ENCODE results near the gene CIDEC. TPM values are rescaled to one million over a fixed set of nuclear protein-coding genes. Genes with fewer than 3 reads are reported as not detected.

The CIDEC gene
- total and polyA plus RNA-seq, 9 of the 15 experiments (the other 6 are each of a cell fraction or from before 2014, with no cell fraction given): not detected

DNA sequence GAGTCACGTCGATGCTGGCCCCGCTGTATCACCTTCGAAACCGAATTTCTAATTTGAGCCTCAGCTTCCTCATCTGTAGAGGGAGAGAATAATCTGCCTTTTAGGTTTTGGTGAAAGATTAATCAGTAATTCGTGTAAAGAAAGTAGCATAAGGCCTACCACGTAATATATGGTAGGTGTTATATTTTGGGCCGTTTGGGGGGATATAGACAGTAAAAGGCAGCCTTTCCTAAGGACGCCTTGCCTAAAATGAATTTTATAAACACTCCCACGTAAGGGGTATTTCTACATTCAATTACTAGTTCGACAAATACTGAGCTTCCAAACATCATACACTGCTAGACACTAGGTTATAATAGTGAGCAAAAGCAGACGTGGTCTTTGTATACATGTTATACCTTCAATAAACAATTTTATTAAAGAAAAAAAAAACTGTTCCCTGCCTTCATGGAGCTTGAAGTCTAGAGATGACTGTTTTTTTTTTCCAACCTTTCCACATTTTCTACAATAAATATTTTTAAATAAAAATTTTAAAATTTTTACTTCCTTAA is 11.1 kb upstream of the CIDEC start:
- peak overlapping the region; percentile 97 for H2AFZ ChIP-seq (ENCODE audit: low read depth, low read length)
- peak overlapping the region; percentile 98 to 100 for H3K9ac ChIP-seq (ENCODE audit: insufficient read depth in 1 of 2, low read depth in 2 of 2, low read length in 2 of 2)
- no peak; the same call in 2 of the 3 replicates for ATAC-seq
- H3K27ac ChIP-seq (ENCODE audit: extremely low read depth, low read depth, low read length): peak overlapping the region; percentile 98
- in situ Hi-C loops (cut with MboI) (no loop called here), intact Hi-C loops (cut with micrococcal nuclease) (no loop called here)
- 3% methylated on average over 12 of the region's 12 CpGs for WGBS (ENCODE audit: insufficient coverage, low coverage, missing lambda C conversion rate)
- no TSS peak for BruUV-seq (replicated peaks)
- H3K9me3 ChIP-seq (replicated peaks; ENCODE audit: control insufficient read depth, insufficient read depth, low read depth, low read length): no peaks in the 10 kb centered on the region
- no peak for FAIRE-seq
- POLR2A ChIA-PET: interaction anchor here (0.6 to 3.4 kb wide), 7 partner anchors 11 to 47 kb away, joined by 3 to 33 read pairs (median 6); partner anchors contain the start of genes CIDEC, IL17RE and RPUSD3
- H3K27me3 ChIP-seq (ENCODE audit: control insufficient read depth in 2 of 2, insufficient read depth in 2 of 2, low read length in 2 of 2): no peaks in the 10 kb centered on the region
- H3K4me1 ChIP-seq (replicated peaks in 1 of 2; ENCODE audit: control insufficient read depth in 2 of 2, insufficient read depth in 2 of 2, low read length in 2 of 2): peaks cover 16 to 17% of the 10 kb centered on the region in 2 experiments
- DNase-seq (ENCODE audit: extremely low read depth in 1 of 4, low spot score in 3 of 4): no peak
- H3K79me2 ChIP-seq (ENCODE audit: control insufficient read depth, insufficient read depth, low read length): peaks cover 38% of the 10 kb centered on the region
- CTCF ChIA-PET (ENCODE audit: low intra/inter-chr PET ratio): interaction anchor here (1.2 kb wide), 1 partner anchor 136 kb away, joined by 3 read pairs; no protein-coding TSS in a partner anchor
- H3K4me3 ChIP-seq: peak overlapping the region; percentile 76
- H3K36me3 ChIP-seq (ENCODE audit: control insufficient read depth, insufficient read depth, low read length): peaks cover 32% of the 10 kb centered on the region
- no peaks in the 10 kb centered on the region for H4K20me1 ChIP-seq (replicated peaks; ENCODE audit: control insufficient read depth, insufficient read depth, low read length)
- H3K4me2 ChIP-seq (ENCODE audit: insufficient read depth, low read length): peak overlapping the region; percentile 91
- H3K9me1 ChIP-seq (ENCODE audit: control insufficient read depth, insufficient read depth, low read length): peaks cover 7% of the 10 kb centered on the region
- 0 out of 2 replicates have a peak, but pooled peaks have one; percentile 10 for TF ChIP-seq NFRKB (IDR thresholded peaks at IDR 0.05; ENCODE audit: low read depth)
- 0 out of 2 replicates have a peak, but pooled peaks have one; percentile 30 for TF ChIP-seq PPARD (CRISPR knock-in tag; IDR thresholded peaks at IDR 0.05)
- peak; percentile 21 for TF ChIP-seq CHD4 (IDR thresholded peaks at IDR 0.05; ENCODE audit: insufficient read depth, insufficient replicate concordance, low read depth, low read length, poor library complexity, severe bottlenecking)
- TF ChIP-seq, protein P1, sequence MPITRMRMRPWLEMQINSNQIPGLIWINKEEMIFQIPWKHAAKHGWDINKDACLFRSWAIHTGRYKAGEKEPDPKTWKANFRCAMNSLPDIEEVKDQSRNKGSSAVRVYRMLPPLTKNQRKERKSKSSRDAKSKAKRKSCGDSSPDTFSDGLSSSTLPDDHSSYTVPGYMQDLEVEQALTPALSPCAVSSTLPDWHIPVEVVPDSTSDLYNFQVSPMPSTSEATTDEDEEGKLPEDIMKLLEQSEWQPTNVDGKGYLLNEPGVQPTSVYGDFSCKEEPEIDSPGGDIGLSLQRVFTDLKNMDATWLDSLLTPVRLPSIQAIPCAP (CRISPR knock-in tag; IDR thresholded peaks at IDR 0.05; ENCODE audit: borderline replicate concordance): 0 out of 2 replicates have a peak, but pooled peaks have one; percentile 50
- peak; percentile 34 to 57; a peak in 3 of 4 replicates for TF ChIP-seq TRIM24 (IDR thresholded peaks at IDR 0.05)
- peak; percentile 27 for TF ChIP-seq CHD1 (IDR thresholded peaks at IDR 0.05; ENCODE audit: low read length)
- no peak for TF ChIP-seq CAMTA2 (CRISPR knock-in tag; conservative IDR thresholded peaks at IDR 0.05)
- 0 out of 2 replicates have a peak, but pooled peaks have one; percentile 15 for TF ChIP-seq ZNF384 (IDR thresholded peaks at IDR 0.05; ENCODE audit: low read depth, low read length)
- TF ChIP-seq ZKSCAN8 (CRISPR knock-in tag; IDR thresholded peaks at IDR 0.05): 0 out of 2 replicates have a peak, but pooled peaks have one; percentile 27
- TF ChIP-seq HCFC1 (IDR thresholded peaks at IDR 0.05; ENCODE audit: low read depth, low read length): no peak
- TF ChIP-seq, protein P2, sequence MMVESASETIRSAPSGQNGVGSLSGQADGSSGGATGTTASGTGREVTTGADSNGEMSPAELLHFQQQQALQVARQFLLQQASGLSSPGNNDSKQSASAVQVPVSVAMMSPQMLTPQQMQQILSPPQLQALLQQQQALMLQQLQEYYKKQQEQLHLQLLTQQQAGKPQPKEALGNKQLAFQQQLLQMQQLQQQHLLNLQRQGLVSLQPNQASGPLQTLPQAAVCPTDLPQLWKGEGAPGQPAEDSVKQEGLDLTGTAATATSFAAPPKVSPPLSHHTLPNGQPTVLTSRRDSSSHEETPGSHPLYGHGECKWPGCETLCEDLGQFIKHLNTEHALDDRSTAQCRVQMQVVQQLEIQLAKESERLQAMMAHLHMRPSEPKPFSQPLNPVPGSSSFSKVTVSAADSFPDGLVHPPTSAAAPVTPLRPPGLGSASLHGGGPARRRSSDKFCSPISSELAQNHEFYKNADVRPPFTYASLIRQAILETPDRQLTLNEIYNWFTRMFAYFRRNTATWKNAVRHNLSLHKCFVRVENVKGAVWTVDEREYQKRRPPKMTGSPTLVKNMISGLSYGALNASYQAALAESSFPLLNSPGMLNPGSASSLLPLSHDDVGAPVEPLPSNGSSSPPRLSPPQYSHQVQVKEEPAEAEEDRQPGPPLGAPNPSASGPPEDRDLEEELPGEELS (CRISPR knock-in tag; IDR thresholded peaks at IDR 0.05; ENCODE audit: borderline replicate concordance): 0 out of 2 replicates have a peak, but pooled peaks have one; percentile 16
- TF ChIP-seq SMARCC2 (IDR thresholded peaks at IDR 0.05; ENCODE audit: low read depth): no peak
- TF ChIP-seq, protein P3, sequence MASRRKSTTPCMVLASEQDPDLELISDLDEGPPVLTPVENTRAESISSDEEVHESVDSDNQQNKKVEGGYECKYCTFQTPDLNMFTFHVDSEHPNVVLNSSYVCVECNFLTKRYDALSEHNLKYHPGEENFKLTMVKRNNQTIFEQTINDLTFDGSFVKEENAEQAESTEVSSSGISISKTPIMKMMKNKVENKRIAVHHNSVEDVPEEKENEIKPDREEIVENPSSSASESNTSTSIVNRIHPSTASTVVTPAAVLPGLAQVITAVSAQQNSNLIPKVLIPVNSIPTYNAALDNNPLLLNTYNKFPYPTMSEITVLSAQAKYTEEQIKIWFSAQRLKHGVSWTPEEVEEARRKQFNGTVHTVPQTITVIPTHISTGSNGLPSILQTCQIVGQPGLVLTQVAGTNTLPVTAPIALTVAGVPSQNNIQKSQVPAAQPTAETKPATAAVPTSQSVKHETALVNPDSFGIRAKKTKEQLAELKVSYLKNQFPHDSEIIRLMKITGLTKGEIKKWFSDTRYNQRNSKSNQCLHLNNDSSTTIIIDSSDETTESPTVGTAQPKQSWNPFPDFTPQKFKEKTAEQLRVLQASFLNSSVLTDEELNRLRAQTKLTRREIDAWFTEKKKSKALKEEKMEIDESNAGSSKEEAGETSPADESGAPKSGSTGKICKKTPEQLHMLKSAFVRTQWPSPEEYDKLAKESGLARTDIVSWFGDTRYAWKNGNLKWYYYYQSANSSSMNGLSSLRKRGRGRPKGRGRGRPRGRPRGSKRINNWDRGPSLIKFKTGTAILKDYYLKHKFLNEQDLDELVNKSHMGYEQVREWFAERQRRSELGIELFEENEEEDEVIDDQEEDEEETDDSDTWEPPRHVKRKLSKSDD (conservative IDR thresholded peaks at IDR 0.05; ENCODE audit: low read length): 0 out of 2 replicates have a peak, but pooled peaks have one; percentile 3
- no peak for TF ChIP-seq L3MBTL2 (IDR thresholded peaks at IDR 0.05)
- peak; percentile 60; the same call in 1 of the 2 replicates for TF ChIP-seq ZNF232 (CRISPR knock-in tag; IDR thresholded peaks at IDR 0.05)
- TF ChIP-seq ETV6 (IDR thresholded peaks at IDR 0.05; ENCODE audit: borderline replicate concordance in 1 of 2, low read depth in 2 of 2, low read length in 1 of 2): no peak
- peak; percentile 41; the same call in 1 of the 2 replicates for TF ChIP-seq ETV6 (CRISPR knock-in tag; IDR thresholded peaks at IDR 0.05; ENCODE audit: borderline replicate concordance)
